Coronary artery (tissue), 2 donors: Measurements from ENCODE around the gene UFC1.

ENCODE experiments used
- DNase-seq: peaks from one replicate; pipeline ENCODE4 v3.0.0-alpha.2; 2017; ENCODE audit warnings: low spot score
- H3K27ac ChIP-seq, 2 donors: fragments of 200-600 bp; sonication (generic); one replicate each; pipeline ENCODE4 v1.5.1; 2016 to 2019
- H3K4me3 ChIP-seq: fragments of 200-600 bp; sonication (generic); 2 replicates; pipeline ENCODE4 v1.5.1; 2016; ENCODE audit warnings: mild to moderate bottlenecking, moderate library complexity
- CTCF ChIP-seq: fragments of 200-600 bp; sonication (generic); IDR thresholded peaks from one replicate; pipeline ENCODE4 v1.5.1; 2019; ENCODE audit warnings: antibody characterized with exemption

The UFC1 gene

DNA sequence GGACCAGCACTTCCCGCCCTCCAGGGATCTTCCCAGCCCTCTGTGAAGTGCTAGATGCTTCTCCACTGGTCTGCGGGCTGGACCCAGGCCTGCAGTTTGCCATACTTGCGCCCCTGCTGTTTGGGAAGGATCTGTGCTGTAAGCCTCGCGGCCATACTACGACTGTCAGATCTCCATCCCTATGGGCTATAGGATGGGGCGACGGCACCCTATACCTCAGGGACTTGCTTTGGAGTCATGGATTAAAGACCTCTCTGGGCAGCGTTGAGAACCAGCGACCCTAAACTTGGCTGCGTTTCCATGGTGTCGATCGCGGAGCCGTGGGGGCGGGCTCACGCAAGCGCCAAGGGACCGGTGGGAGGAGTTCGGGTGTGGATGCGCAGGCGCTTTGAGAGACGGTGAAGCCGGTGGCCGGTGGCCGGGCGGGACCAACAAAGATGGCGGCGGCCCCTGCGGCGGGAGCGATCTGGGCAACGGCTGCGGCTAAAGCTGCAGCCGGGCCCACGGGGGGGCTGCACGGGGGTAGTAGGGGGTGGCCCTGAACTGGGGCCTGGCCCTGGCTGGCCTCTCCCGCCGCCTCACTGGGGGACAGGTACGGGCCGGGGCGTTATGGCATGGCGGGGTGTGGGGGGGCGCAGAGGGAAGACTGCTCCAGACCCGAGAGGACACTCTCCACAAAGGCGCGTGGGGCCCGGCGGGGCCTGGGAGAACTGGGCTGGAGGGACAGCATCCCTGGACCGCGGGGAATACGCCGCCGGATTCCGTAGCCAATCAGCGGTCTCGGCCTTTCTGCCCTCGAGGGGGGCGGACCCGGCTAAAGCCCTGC lies 5.5 kb downstream of the UFC1 start, which contains the start of gene USP21:
USP21 (plus strand) TSS at position 414 of the 826 bp plus-strand sequence. CDS start 1,141 bp downstream, outside the sequence.
- H3K4me3 ChIP-seq, result peak within 1 kb of the TSS; percentile 93

DNA sequence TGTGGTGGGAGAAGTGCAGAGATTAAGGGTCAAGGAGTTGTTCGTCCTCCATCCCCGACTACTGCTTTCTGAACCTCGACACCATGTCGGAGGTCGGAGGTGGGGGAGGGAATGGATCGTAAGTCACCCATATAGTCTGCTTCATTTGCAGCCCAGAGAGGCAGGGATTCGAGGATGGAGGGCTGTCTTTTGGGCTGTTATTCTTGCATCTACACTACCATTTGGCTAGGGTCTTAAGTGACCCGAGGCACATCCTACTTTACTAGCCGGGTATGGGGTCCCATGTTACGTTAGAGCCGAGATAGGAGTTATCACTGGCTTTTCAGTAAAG lies 6.1 kb downstream of the UFC1 start:
- no peak for DNase-seq
- H3K4me3 ChIP-seq, result peak overlapping the region; percentile 93
- H3K27ac ChIP-seq, result peak overlapping the region; percentile 80 to 88
- TF ChIP-seq CTCF, result no peak

More for the DNA sequence above, 5.5 kb downstream of the UFC1 start, which contains the start of gene USP21:
- DNase-seq, result peak; percentile 94
- no peak for TF ChIP-seq CTCF
- H3K27ac ChIP-seq, result peak within 1 kb of the TSS; percentile 80 to 88

GRCh38 chr1:161160671-161161145 lies 6.9 kb downstream of the UFC1 start:
- no peak for TF ChIP-seq CTCF
- Histone ChIP-seq H3K27ac (peak overlapping the region in 1 of 2 donors; percentile 88), H3K4me3 (no peak overlapping the region)
- no peak for DNase-seq

- TF ChIP-seq CTCF, result no peak
- DNase-seq, result no peak
- H3K4me3 ChIP-seq, result no peak overlapping the region
- no peak overlapping the region for H3K27ac ChIP-seq
These were observed 7.9 kb downstream of the UFC1 start for GRCh38 chr1:161161652-161162051.

DNA sequence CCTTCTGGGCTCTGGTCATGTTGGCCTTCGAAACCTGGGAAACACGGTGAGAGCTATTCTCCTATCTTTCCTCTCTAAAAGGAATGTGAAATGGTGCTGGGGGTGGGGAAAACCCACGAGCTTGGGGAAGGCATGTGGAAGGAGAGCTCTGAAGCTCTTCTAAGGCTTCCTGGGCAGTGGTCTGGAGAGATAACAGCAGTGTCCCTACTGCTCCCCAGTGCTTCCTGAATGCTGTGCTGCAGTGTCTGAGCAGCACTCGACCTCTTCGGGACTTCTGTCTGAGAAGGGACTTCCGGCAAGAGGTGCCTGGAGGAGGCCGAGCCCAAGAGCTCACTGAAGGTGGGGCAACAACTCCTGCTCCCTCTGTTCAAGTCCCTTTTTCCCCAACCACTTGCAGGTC lies 8.3 kb downstream of the UFC1 start:
- Histone ChIP-seq H3K4me3 (no peak overlapping the region), H3K27ac (no peak overlapping the region)
- no peak for DNase-seq
- no peak for TF ChIP-seq CTCF

GRCh38 chr1:161162806-161163205 lies 9.0 kb downstream of the UFC1 start:
- TF ChIP-seq CTCF, result no peak
- Histone ChIP-seq H3K4me3 (no peak overlapping the region), H3K27ac (no peak overlapping the region)
- no peak for DNase-seq

- no peak for DNase-seq
- Histone ChIP-seq H3K4me3 (no peak overlapping the region), H3K27ac (no peak overlapping the region)
- TF ChIP-seq CTCF, result no peak
These were observed 10.0 kb downstream of the UFC1 start for GRCh38 chr1:161163793-161164192.
